Epidermal melanocyte (primary cell): ENCODE measurements around the gene ADAT2.

Experiments
- DNase-seq: peaks from one replicate; pipeline ENCODE4 v3.0.0; 2011; ENCODE audit warnings: low spot score; ENCODE audit not compliant: insufficient read length

The ADAT2 gene

GRCh38 chr6:143441680-143442545, 8.6 kb downstream of the ADAT2 start:
- no peak for DNase-seq

GRCh38 chr6:143441010-143441409, 9.5 kb downstream of the ADAT2 start:
- DNase-seq = no peak

- DNase-seq = no peak
Observed at GRCh38 chr6:143432588-143432987, 17.9 kb downstream of the ADAT2 start.

- DNase-seq = no peak
Observed at GRCh38 chr6:143431226-143431625, 19.3 kb downstream of the ADAT2 start.

GRCh38 chr6:143429970-143430369, 20.5 kb downstream of the ADAT2 start:
- no peak for DNase-seq

GRCh38 chr6:143427109-143427817, 23.2 kb downstream of the ADAT2 start:
- peak; percentile 40 for DNase-seq

- DNase-seq = no peak
Observed at GRCh38 chr6:143426026-143426425, 24.5 kb downstream of the ADAT2 start.

GRCh38 chr6:143419526-143419925, 31.0 kb downstream of the ADAT2 start:
- no peak for DNase-seq

- no peak for DNase-seq
Observed at GRCh38 chr6:143414769-143415168, 35.7 kb downstream of the ADAT2 start.

- no peak for DNase-seq
Observed at GRCh38 chr6:143410859-143411270, 39.6 kb downstream of the ADAT2 start.

GRCh38 chr6:143408787-143409162, 41.7 kb downstream of the ADAT2 start:
- DNase-seq = no peak

GRCh38 chr6:143408151-143408786, 42.2 kb downstream of the ADAT2 start:
- DNase-seq = no peak

- DNase-seq = no peak
Observed at GRCh38 chr6:143406673-143407072, 43.8 kb downstream of the ADAT2 start.

GRCh38 chr6:143405373-143406154, 44.9 kb downstream of the ADAT2 start:
- no peak for DNase-seq

GRCh38 chr6:143402721-143403336, 47.7 kb downstream of the ADAT2 start:
- no peak for DNase-seq

- DNase-seq = no peak
Observed at GRCh38 chr6:143401636-143402370, 48.7 kb downstream of the ADAT2 start.

- no peak for DNase-seq
Observed at GRCh38 chr6:143401068-143401446, 49.4 kb downstream of the ADAT2 start.

- DNase-seq = no peak
Observed at GRCh38 chr6:143400258-143401067, 50.0 kb downstream of the ADAT2 start.

GRCh38 chr6:143399775-143400174, 50.7 kb downstream of the ADAT2 start:
- no peak for DNase-seq
